GM18867 (cell line): ENCODE measurements around the gene BFSP2.
"Not testable (repeated sequence)": the region's sequence is repeated elsewhere in the genome, so short reads cannot be mapped to it uniquely, and the experiment has no call there.

Experiments
- ATAC-seq: cut with Tn5 transposase; IDR thresholded peaks from one replicate; pipeline ENCODE4 v1.9.1; 2021; ENCODE audit warnings: mild to moderate bottlenecking, moderate library complexity; ENCODE audit not compliant: unreplicated experiment

BFSP2 gene

GRCh38 chr3:133452641-133453319 lies 52.9 kb downstream of the BFSP2 start:
- no peak for ATAC-seq

GRCh38 chr3:133453383-133453782 lies 53.5 kb downstream of the BFSP2 start:
- ATAC-seq, result no peak

GRCh38 chr3:133455281-133455680 lies 55.4 kb downstream of the BFSP2 start:
- ATAC-seq, result no peak

GRCh38 chr3:133455960-133456359 lies 56.1 kb downstream of the BFSP2 start:
- ATAC-seq, result no peak

- no peak for ATAC-seq
Measured at GRCh38 chr3:133457025-133457424, 57.2 kb downstream of the BFSP2 start.

- ATAC-seq, result no peak
Measured at GRCh38 chr3:133457465-133458067, 57.7 kb downstream of the BFSP2 start.

GRCh38 chr3:133459400-133459799 lies 59.5 kb downstream of the BFSP2 start:
- no peak for ATAC-seq

- ATAC-seq, result no peak
Measured at GRCh38 chr3:133460809-133461208, 61.0 kb downstream of the BFSP2 start.

- no peak for ATAC-seq
Measured at GRCh38 chr3:133461291-133461690, 61.4 kb downstream of the BFSP2 start.

- ATAC-seq, result no peak
Measured at GRCh38 chr3:133463347-133463860, 63.5 kb downstream of the BFSP2 start.

GRCh38 chr3:133464573-133464972 lies 64.7 kb downstream of the BFSP2 start:
- ATAC-seq, result no peak

- no peak for ATAC-seq
Measured at GRCh38 chr3:133466531-133467386, 66.9 kb downstream of the BFSP2 start.

GRCh38 chr3:133467780-133468179 lies 67.9 kb downstream of the BFSP2 start:
- ATAC-seq, result no peak

- peak; percentile 33 for ATAC-seq
Measured at GRCh38 chr3:133468251-133468721, 68.4 kb downstream of the BFSP2 start.

GRCh38 chr3:133469140-133469731 lies 69.4 kb downstream of the BFSP2 start:
- no peak for ATAC-seq

- no peak for ATAC-seq
Measured at GRCh38 chr3:133472242-133472641, 72.4 kb downstream of the BFSP2 start.

GRCh38 chr3:133472889-133473288 lies 73.0 kb downstream of the BFSP2 start:
- no peak for ATAC-seq

GRCh38 chr3:133473472-133474191 lies 73.8 kb downstream of the BFSP2 start:
- not testable (repeated sequence) for ATAC-seq

- no peak for ATAC-seq
Measured at GRCh38 chr3:133474251-133474801, 74.5 kb downstream of the BFSP2 start.

- no peak for ATAC-seq
Measured at GRCh38 chr3:133474817-133475216, 75.0 kb downstream of the BFSP2 start.
